ENCODE data around the gene TIAM2.

DNA sequence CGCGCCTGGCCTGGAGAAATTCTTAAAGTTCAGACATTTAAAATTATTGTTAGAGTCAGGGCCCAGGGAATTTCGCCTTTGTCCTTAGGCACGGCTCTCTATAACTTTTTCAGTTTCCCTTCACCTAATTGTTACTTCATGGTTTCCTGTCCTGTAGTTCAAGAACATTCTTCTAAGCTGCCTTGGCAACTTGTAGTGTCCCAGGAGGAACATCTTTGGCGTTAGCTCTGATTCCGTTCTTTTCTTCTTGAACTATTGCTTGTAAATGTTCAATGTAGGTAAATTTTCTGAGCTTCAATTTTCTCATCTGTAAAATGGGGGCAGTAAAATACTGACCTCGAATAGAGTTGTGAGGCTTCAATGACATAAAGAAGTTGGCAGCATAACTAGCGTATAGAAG lies 41.8 kb downstream of the TIAM2 start:
- TF ChIP-seq POLR2AphosphoS5 (IDR thresholded peaks at IDR 0.05; ENCODE audit: low read depth) (no peak), CTCF (IDR thresholded peaks at IDR 0.05; ENCODE audit: insufficient read depth, low read length) (no peak), GABPA (IDR thresholded peaks at IDR 0.05; ENCODE audit: low read depth) (no peak), REST (IDR thresholded peaks at IDR 0.05; ENCODE audit: insufficient replicate concordance, low read depth) (no peak), SPI1 (IDR thresholded peaks at IDR 0.05; ENCODE audit: borderline replicate concordance, low read depth) (no peak)
